ENCODE measurements around the gene SPATA24.
"Not testable (repeated sequence)": the region's sequence is repeated elsewhere in the genome, so short reads cannot be mapped to it uniquely, and the experiment has no call there.

SPATA24 gene

GRCh38 chr5:139395844-139396640 is 7.8 kb downstream of the SPATA24 start:
- in situ Hi-C loops (cut with MboI; ENCODE audit: low sequenced_read_pairs) = no loop called here

- in situ Hi-C loops (cut with MboI; ENCODE audit: low sequenced_read_pairs) = no loop called here
Observed at GRCh38 chr5:139394654-139395566, 9.0 kb downstream of the SPATA24 start, which contains the start of gene PROB1. Gene PROB1, minus strand, starts transcription at chr5:139395104. Its CDS starts 23 bp downstream, at chr5:139395081.

GRCh38 chr5:139394123-139394653 is 9.7 kb downstream of the SPATA24 start:
- in situ Hi-C loops (cut with MboI; ENCODE audit: low sequenced_read_pairs) = no loop called here

GRCh38 chr5:139393497-139394122 is 10.3 kb downstream of the SPATA24 start:
- in situ Hi-C loops (cut with MboI; ENCODE audit: low sequenced_read_pairs) = no loop called here

- in situ Hi-C loops (cut with MboI; ENCODE audit: low sequenced_read_pairs) = no loop called here
Observed at GRCh38 chr5:139392678-139393496, 11.0 kb downstream of the SPATA24 start.

GRCh38 chr5:139392324-139392677 is 11.6 kb downstream of the SPATA24 start:
- in situ Hi-C loops (cut with MboI; ENCODE audit: low sequenced_read_pairs) = no loop called here

- in situ Hi-C loops (cut with MboI; ENCODE audit: low sequenced_read_pairs) = no loop called here
Observed at GRCh38 chr5:139391570-139392323, 12.1 kb downstream of the SPATA24 start.

GRCh38 chr5:139390639-139391569 is 13.0 kb downstream of the SPATA24 start:
- in situ Hi-C loops (cut with MboI; ENCODE audit: low sequenced_read_pairs) = no loop called here

- in situ Hi-C loops (cut with MboI; ENCODE audit: low sequenced_read_pairs) = no loop called here
Observed at GRCh38 chr5:139389701-139390638, 13.9 kb downstream of the SPATA24 start, which contains the start of gene MZB1. Gene MZB1, minus strand, starts transcription at chr5:139389913. Its CDS starts 57 bp downstream, at chr5:139389856.

- in situ Hi-C loops (cut with MboI; ENCODE audit: low sequenced_read_pairs) = no loop called here
Observed at GRCh38 chr5:139388198-139388821, 15.6 kb downstream of the SPATA24 start.

GRCh38 chr5:139387611-139388197 is 16.2 kb downstream of the SPATA24 start:
- in situ Hi-C loops (cut with MboI; ENCODE audit: low sequenced_read_pairs) = no loop called here

- in situ Hi-C loops (cut with MboI; ENCODE audit: low sequenced_read_pairs) = not testable (repeated sequence)
Observed at GRCh38 chr5:139386956-139387355, 16.9 kb downstream of the SPATA24 start.

- in situ Hi-C loops (cut with MboI; ENCODE audit: low sequenced_read_pairs) = no loop called here
Observed at GRCh38 chr5:139386050-139386438, 17.8 kb downstream of the SPATA24 start.

- in situ Hi-C loops (cut with MboI; ENCODE audit: low sequenced_read_pairs) = no loop called here
Observed at GRCh38 chr5:139385061-139386049, 18.5 kb downstream of the SPATA24 start.

- in situ Hi-C loops (cut with MboI; ENCODE audit: low sequenced_read_pairs) = no loop called here
Observed at GRCh38 chr5:139384591-139385051, 19.3 kb downstream of the SPATA24 start.

All from HL-60/S4 (cell line).